HG03378 (cell line): Measurements from ENCODE around the gene WWC2.
"Not testable (repeated sequence)": the region's sequence is repeated elsewhere in the genome, so short reads cannot be mapped to it uniquely, and the experiment has no call there.

Experiments
- ATAC-seq: cut with Tn5 transposase; IDR thresholded peaks from one replicate; pipeline ENCODE4 v1.9.1; 2021; ENCODE audit warnings: mild to moderate bottlenecking, moderate library complexity; ENCODE audit not compliant: unreplicated experiment

The WWC2 gene

DNA sequence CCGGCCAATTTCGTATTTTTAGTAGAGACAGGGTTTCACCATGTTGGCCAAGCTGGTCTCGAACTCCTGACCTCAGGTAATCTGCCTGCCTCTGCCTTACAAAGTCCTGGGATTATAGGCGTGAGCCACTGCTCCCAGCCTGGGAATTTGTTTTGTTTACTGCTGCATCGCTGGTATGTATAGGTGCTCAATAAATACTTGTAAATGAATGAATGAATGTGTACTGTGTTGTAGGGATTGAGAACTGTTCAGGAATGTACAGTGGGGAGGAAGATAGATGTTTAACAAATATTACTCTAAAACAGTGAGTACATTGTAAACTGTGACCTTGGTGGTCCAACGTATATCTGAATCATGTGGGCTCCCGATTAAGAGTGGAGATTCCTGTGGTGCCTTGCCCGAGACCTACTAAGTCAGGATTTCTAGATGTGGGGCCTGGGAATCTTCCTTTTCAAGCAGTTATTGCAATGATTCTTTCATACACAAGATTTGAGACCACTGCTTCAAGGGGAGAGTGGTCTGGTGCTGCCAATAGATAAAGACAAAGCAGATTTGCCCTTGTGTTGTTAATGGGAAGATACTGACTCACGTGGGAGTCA, 41.0 kb downstream of the WWC2 start:
- ATAC-seq: no peak

DNA sequence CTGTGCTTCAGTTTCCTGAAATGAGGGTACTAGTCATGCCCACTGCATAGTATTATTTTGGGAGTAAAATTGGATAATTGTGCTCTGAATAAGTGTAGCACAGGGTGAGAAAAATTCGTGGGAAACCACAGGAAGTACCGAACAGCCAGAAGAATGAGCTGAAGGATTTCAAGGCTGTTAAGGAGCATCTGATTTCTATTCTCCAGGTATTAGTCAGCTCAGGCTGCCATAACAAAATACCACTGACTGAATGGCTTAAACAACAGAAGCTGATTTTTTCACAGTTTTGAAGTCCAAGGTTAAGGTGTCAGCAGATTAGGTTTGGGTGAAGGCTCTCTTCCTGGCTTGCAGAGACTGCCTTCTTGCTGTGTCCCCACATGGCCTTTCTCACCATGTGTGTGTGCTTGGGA, 41.9 kb downstream of the WWC2 start:
- no peak for ATAC-seq

DNA sequence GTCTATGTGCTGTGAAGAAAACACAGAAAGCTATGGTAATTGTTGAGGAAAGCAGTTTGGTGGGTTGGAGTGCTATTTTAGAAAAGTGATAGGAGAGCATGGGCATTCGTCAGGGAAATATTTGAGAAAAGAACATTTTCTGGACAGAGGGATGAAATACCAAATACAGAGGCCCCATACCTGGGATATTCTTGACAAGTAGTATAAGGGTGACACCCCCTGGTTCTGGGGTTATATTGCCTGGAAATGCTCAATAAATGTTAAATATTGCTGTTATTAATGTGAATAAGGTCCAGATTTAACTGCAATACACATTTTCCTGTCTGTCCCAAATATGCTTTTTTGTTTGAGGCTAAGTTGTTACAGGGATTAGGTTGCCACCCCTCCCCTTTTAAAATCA, 42.9 kb downstream of the WWC2 start:
- ATAC-seq: no peak

DNA sequence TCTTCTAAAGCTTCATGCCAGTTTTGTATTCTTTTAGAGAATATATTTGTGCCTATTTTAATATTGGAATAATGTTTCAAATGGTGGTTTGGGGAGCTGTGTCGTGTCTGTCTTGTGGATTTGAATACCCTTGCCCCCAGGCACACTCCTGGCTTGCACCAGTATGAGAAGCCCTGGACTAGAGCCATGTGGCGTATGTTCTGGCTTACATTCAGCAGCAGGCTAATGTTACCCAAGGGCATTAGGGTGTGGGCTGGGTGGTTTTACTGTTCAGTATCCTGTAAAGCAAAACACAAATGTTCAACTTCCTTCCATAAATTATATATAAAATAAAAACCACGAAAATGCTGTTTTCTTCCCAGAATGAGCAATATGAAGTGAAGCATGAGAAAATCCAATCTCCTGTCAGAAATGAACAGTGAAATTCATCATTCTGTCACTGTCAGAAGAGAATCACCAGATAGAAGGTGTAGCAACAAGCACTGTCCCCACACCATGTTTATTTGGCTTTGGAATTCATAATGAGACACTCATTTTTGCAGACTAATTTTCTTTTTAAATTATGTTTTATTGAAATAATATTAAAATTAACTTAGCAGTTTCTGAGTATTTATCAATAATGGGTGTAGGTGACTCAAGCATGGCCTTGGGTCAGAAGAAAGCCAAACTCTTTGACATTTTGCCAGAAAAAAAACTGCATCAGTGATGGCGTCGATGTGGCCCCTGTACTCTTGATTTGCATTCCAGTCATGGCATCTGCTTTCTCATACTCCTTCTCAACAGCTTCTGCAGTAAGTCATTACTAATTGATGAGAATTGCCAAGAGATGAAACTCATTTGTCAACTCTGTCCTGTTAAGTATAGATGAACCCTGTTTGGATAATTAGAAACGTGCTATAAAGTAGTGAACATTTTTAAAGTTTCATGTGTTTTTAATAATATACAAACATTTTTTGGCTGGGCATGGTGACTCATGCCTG, 43.8 kb downstream of the WWC2 start:
- no peak for ATAC-seq

DNA sequence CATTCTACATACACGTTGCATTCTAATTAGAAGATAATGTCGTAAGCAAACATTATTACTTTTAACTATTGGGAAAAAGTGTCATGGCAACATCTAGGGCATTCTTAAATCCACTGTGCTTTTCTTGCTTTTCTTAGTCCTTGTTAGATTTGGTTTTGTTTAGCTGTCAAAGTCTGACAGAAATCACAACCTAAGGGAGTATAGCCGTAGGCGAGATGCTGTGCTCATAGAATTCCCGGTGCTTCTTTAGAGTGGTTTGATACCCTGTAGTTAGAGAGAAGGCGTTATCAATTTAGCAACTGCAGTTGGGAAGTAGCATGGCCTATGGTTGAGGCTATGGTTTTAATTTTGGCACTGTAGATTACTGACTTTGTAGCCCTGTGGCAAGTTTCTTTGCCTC, 45.7 kb downstream of the WWC2 start:
- no peak for ATAC-seq

DNA sequence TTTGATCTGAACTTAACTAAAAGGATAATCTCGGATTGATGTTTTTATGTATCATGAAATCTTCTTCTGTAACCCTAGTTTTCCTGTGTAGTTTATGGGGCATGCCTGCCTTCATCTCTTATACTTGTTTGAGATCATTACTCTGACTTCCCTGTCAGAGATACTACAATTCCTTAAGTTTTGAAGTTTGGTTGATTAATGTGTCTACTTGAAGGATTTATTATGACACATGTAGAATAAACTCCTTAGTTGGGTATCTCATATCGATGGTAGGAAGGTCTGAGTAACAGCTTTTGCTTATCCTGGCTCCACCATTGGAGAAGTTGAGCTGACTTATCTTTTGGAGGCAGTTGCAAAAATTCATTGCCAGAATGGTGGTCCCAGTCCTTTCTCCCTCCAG, 46.7 kb downstream of the WWC2 start:
- ATAC-seq: no peak

DNA sequence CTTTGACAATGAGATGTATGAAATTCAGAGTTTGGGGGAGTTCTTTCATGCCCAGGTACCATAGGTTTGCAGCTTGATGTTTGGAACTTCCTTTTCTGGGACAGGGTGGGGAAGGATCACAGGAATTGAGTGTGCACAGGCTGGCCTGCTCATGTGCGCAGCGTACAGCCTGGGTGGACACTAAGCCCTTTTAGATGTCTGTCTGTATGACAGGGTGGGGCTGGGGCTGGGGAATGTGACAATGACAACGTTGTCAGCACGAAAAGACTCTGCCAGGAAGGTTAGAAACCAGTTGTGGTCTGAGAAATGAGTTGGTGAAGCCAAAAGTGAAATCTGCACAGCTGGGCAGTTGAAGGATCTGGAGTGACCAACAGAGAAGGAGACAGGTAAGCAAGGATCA, 47.4 kb downstream of the WWC2 start:
- ATAC-seq: no peak

DNA sequence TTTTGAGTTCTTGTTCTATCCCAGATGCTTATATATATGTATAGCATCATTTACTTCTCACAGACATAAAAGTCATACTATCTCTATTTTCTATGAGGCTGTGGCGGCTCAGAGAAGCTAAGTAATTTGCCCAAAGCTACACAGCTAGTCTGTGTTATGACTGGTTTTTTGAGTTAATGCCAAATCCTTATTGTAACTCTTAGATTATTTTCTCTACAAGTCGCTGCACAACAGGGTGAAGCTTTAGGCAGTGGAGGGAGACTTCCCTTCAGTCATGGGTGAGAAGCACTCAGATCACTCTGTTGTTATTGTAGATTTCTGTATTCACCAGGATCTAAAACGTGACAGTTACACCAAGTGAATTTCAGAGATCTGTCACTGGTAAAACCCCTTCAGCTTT, 48.1 kb downstream of the WWC2 start:
- no peak for ATAC-seq

DNA sequence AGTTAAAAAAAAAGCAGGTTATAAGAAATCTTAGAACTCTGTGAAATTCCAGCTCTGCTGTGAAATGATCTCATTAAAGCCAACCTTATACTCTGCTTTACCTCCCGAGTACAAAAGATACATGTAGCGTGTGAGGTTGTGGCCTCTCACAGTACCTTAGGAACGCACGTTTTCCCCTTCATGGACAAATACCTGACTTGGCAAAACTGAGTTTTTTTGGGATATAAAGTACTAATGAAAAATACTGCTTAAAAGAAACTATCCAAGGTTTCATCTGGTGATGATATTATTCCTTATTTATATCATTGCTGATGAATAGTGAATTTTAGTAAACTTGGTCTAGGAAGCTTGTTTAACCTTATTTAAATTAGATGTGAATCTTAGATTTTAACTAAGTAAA, 48.9 kb downstream of the WWC2 start:
- no peak for ATAC-seq

DNA sequence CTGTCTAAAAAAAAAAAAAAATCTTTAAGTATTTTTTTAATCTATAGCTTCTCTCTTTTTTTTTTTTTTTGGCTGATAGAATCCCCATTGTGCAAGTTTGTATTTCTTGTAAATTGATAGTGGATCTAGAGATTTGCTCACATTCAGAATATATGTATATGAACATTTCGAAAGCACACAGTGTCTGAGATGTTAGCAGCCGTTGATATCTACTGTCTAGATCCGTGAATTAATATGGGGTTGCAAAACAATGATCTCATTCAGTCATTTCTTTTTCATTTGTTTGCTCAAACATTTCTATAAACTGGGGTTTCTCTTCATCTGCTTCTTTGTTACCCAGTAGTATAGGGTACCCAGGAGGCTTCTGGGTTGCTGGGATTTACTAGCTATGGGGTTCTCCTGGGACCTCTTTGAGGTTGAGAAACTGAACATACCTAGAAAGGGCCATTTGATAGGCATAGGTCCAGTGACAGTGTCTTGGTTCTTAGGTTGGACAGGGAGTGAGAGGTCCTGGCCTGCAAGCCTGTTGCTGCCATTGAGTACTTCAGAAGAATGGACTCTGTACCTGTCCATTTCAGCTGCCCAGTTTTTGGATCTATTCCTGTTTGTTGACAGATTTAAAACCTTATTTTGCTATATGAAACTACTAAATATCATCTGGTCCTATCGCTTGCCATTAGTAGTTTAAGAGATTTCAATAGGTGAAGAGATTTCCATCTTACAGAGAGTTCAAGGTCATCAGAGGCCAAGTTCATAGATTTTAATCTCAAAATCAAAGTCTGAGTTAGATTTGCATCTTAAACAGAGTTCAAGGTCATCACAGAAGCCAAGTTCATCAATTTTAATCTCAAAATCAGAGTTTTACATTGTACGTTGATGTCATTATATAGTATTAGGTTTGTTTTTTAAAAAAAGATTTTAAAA, 50.8 kb downstream of the WWC2 start:
- no peak for ATAC-seq

DNA sequence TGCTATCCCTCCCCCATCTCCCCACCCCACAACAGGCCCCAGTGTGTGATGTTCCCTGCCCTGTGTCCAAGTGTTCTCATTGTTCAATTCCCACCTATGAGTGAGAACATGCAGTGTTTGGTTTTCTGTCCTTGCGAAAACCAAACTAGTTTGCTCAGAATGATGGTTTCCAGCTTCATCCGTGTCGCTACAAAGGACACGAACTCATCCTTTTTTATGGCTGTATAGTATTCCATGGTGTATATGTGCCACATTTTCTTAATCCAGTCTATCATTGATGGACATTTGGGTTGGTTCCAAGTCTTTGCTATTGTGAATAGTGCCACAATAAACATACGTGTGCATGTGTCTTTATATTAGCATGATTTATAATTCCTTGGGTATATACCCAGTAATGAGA, 51.6 kb downstream of the WWC2 start:
- ATAC-seq: not testable (repeated sequence)

DNA sequence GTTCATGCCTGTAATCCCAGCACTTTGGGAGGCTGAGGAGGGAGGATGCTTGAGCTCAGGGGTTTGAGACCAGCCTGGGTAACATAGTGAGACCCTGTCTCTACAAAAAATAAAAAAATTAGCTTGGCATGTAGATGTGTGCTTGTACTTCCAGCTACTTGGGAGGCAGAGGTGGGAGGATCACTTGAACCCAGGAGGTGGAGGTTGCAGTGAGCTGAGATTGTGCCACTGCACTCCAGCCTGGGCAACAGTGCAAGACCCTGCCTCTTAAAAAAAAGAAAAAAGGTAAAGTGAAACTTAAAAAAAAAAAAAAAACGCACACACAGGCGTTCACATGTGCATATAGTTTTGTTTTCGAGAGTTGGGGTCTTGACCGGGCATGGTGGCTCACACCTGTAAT, 53.2 kb downstream of the WWC2 start:
- not testable (repeated sequence) for ATAC-seq

DNA sequence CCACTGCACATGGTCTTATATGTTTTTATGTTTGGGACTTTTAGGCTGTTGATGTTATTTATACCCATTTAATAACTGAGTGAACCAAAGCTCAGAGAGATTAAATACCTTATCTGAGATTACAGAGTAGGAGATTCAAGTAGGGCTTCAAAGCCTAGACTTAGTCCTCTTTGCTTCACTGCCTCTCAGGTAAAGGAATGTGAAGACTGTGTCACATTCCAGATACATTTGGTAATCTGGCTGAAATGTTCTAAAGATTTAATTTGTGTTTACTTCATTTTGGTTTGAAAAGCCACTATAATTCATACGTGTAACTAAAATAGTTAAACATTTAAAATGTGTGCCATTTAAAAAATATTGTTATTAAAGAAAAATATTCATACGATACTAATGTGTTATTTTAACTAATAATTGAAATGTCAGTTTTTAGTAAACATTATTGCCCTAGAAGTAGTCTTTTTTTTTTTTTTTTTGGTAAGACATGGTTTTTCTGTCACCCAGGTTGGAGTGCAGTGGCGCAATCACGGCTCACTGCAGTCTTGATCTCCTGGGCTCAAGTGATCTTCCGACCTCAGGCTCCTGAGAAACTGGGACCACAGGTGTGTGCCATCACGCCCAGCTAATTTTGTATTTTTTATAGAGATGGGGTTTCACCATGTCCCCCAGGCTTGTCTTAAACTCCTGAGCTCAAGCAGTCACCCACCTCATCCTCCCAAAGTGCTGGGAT, 54.3 kb downstream of the WWC2 start:
- ATAC-seq: no peak

DNA sequence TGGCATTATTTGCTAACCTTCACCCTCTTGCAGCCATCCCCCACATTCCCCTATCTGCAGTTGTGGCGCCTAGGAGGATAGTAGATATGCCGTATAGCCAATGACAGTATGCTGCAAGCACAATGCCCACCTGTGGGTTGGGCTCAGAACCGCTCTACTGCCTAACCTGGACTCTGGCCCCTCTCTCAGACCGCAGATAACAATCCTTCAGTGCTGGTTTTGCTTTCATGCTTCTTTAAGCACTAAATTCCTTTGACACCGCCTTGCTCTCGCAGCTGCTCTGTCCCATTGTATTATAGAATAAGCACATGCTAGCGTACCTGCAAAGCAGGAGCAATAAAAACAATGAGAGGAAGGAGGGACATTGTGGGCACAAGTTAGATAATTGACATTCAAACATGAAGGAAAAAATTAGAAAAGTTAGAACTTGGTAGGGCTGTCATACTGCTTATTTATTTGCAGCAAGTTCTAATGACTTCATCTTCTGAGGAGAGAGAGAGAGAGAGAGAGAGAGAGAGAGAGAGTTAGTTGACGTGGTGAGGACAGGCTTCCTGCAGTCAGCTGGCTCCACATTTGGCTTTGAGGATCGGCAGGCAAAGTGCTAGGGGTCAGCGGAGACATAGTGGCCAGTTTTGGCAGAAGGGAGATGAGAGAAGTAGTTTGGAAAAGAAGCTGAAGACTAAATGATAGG, 55.8 kb downstream of the WWC2 start:
- no peak for ATAC-seq

DNA sequence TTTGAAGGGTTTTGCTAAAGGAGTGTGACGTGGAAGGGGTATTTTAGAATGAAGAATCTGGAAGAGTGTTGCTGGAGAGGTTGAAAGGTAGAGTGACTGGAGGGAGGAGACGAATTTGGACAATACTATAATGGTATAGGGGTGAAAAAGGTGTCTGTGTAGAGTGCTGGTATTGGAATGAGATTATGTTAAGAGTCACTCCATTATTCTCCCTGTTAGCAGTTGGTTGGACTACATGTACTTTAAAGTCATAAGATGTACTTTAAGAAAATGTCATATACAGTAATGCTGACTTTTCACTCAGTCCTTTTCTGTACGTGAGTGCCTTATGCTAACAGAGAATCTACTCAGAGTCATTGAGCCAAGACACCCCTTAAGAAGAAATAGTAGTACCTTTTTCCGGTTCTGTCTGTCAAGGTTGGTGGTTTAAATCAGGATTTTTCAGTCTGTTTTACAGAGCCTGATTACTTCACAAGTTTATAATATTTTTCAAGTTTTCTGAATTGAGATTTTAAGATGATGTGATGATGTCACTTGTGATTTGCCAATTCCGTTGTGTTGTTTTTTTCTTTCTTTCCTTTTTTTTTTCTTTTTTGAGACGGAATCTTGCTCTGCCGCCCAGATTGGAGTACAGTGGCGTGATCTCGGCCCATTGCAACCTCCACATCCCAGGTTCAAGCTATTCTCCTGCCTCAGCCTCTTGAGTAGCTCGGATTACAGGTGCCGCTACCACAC, 56.6 kb downstream of the WWC2 start:
- ATAC-seq: no peak

DNA sequence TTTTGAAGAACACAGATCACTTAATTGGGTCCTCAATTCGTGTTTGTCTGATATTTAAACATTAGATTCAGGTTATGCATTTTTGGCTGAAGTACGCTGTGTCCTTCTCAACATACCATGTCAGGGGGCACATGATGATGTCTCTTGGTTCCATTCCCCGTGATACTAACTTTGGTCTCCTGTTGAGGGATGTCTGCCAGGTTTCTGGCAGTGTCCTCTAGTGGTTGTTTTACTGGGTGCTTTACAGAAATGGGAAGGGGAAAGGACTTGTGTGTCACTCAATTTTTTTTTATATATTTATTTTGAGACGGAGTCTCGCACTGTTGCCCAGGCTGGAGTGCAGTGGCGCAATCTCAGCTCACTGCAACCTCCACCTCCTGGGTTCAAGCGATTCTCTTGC, 58.2 kb downstream of the WWC2 start:
- ATAC-seq: no peak

DNA sequence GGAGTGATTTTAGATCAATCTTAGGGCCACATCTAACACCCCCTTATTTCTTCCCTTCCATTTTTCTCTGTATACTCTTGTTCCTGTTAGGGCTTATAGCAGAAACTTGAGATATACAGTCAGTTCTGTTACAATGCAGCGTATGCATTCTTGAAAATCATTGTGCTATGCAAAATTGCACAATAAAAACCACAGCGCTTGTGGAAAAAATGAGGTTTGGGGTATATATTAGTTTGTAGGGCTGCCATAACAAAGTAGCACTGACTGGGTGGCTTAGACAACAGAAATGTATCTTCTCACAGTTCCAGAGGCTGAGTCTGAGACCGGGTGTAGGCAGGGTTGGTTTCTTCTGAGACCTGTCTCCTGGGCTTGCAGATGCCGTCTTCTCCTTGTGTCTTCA, 59.0 kb downstream of the WWC2 start:
- no peak for ATAC-seq

DNA sequence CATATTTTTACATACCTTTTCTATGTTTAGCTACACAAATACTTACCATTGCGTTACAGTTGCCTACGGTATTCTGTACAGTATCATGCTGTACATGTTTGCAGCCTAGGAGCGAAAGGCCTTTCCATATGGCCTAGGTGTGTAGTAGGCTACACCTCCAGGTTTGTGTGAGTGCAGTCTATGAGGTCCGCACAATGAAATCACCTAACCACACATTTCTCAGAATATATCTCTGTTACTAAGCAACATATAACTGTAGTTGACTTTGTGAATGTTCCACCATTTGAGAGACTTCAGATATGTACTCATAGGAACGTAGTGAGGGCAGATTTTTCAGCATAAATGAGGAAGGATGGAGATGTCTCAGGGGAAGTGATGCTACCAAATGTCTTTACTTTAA, 62.6 kb downstream of the WWC2 start:
- no peak for ATAC-seq

DNA sequence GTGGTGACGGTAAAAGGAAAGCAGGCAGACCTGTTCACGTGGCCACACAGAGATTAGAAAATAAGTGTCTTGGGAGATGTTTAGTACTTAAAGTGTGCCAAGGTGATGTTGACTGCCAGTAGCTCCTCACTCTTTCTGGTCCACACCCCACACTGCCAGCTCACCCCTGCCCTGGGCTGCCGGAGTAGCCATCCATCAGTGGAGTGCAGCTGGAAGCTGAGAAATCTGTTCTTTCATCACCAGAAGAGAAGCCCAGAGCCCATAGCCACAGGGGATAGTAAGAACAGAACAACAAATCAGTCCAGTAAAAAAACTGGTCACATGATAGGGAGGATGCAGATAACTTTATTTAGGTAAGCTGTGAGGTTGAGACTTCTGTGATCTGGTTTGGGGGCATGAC, 64.1 kb downstream of the WWC2 start:
- no peak for ATAC-seq
